GM19463 (cell line): ENCODE results near the gene PRKCA.

Source experiments
- ATAC-seq: cut with Tn5 transposase; IDR thresholded peaks from one replicate; pipeline ENCODE4 v1.9.1; 2021; ENCODE audit warnings: mild to moderate bottlenecking, moderate library complexity; ENCODE audit not compliant: unreplicated experiment

The PRKCA gene

DNA sequence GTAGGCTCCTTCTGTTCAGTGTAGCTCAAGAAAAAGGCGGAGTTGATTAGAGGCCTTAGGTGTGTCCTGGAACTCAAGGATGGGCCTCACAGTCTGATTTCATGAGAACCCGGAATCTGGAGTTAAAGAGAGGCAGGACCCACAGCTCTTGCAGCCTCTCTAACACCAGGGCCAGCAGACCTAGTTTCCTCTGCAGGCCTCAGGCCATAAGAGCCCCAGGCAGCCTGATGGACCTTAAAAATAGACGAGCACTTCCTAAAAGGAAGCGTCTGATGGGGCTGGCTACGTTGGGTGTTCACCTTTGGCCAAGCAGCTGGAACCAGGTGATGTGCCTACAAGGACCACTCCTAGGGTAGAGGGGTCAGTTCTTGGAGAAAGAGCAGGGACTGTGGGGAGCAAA is 540.1 kb downstream of the PRKCA start:
- ATAC-seq, result no peak

- no peak for ATAC-seq
Measured at GRCh38 chr17:66842959-66843358, 540.5 kb downstream of the PRKCA start.

DNA sequence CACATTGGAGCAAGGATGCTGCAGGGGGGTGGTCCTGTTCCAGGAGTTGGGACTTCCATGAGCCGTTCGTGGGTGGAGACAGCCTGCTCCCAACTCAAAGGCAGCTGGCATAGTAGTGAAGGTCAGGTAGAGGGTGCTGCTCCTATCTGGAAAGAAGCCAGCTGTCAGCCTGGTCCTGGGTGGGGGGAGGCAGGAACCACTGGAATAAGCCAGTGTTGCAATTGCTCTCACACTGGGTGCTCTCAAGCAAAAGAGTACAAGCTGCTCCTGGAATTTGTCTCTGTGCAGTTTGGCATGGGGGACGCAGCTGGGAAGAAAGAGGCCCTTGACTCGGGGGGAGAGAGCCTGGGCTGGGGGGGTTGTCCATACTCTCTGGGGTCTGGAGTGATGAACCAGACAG is 541.2 kb downstream of the PRKCA start:
- no peak for ATAC-seq

DNA sequence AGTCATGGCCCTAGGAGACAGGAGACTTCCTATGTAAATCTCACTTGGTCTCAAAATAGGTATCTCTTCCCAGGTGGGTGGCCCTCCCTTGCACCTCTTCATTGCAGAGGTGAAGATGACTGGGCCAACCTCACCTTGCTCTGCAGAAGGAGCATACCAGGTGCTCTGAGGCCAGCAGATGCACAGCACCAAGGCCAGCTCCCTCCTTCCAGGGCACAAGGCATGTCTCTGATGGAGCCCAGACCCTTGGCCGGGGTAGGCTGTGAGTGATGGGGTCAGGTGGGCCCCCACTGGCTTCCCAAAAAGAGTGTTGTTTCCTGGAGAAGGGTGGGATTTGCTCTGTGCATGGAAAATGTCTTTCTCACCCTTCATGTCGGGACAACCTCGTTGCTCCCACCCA is 545.3 kb downstream of the PRKCA start:
- ATAC-seq, result no peak

DNA sequence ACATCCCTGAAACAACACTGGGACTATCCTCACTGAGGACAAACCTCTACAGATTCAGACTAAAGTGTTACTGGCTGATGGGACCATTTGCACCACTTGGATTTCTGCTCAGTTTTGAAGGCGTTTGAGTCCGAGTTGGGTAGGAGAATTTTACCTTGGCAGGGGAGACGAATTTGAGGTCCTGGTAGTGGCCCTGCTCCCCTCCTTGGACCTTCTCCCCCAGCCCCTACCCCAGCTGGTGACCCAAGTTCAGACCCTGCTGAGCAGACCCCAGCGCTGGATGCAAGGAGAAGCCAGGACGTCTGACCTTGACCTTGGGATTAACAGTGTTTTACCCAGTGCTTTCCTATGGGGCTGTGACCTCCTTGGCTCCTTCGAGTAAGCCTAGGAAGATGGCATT is 546.1 kb downstream of the PRKCA start:
- ATAC-seq, result no peak

GRCh38 chr17:66849032-66849655 is 546.7 kb downstream of the PRKCA start:
- ATAC-seq, result no peak

DNA sequence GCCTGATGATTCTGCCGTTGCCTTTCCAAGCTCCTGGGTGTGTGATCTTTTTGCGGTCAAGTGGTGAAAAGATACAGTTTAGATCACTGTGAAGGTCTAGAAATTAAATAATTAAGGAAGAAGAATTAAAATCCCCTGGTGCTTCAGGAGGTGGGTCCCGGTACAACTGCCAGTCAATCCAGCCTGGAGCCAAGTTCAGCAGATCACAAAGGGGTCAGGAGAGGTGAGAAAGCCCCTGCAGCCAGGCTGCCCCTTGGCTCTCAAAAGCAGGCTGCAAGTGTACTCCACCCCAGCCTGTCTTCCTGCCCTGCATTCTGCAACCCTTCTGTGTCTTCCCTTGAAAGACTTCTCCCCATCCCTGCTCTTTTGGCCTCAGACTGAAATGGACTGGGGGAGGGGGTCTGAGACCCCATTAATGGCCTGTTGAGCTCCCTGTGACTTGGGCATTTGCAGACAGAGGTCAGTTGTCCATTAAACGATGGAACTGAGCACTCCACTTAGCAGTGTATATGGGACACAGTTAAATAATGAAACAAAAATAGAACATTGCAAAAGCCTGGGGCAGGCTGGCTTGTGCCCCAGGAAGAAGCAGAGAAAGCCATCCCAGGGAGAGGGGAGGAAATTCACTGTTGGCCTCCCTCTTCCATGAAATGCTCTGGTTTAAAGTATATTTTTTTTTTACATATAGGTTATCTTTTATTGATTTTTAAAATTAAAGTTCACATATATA is 547.6 kb downstream of the PRKCA start:
- no peak for ATAC-seq

GRCh38 chr17:66850692-66851091 is 548.3 kb downstream of the PRKCA start:
- no peak for ATAC-seq

- ATAC-seq, result no peak
Measured at GRCh38 chr17:66855204-66855603, 552.8 kb downstream of the PRKCA start.

DNA sequence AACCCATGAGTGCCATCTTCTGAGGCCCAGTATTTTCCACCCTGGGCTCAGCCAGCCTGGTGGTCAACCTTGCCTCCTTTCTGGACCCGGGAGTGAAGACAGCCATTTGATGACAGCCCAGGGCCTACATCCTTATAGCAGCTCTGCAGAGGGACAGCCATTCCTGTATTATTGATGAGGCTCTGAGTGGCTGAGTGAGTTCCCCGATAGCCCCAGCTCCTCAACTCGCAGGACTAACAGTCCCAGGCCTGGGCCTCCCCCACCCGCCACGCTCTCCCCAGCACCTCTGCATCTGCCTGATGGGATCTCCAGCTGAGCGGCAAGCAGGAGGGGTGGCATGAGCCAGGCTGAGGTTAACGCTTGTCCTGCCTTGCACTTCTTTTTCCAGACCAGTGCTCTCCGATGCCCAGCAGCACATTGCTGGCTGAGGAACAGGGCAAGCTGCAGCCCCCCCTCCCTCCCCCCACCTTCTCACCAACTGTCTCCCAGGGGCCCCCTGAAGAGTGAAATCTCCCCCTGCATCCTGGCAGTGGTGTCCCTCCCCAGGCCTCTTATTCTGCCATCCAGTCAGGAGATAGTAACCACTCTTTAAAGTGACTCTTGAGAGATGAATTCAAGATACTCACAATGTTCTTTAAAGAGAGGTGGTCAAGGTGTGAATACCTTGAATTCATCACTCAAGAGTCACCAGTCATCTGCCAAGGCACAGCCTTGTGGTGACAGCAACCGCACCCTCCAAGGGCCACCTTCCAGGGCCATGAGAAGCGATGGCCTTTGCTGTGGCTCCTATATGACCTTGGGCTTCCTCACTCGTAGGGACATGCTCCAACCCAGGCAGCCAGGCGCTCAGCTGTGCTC is 556.0 kb downstream of the PRKCA start:
- ATAC-seq, result no peak

- no peak for ATAC-seq
Measured at GRCh38 chr17:66859353-66859752, 556.9 kb downstream of the PRKCA start.

DNA sequence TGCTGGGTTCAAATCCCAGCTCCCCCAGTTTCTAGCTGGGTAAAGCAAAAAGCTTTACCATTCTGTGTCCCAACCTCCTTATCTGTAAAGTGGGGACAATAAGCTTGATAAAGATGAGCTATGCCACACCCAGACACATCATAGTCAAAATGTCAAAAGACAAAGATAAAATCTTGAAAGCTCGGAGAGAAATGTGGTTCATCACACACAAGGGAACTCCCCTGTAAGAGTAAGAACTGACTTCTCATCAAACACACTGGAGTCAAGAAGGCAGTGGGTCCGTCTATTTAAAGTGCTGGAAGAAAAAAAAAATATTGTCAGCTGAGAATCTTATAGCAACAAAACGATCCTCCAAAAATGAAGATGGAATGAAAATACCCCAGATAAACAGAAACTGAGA is 557.8 kb downstream of the PRKCA start:
- ATAC-seq, result no peak
